Gastroesophageal sphincter (tissue), 4 donors: Measurements from ENCODE around the gene POLR1E. TPM values are rescaled to one million over a fixed set of nuclear protein-coding genes. Genes with fewer than 3 reads are reported as not detected.

Source experiments
- ATAC-seq: fragments of 150-250 bp; one replicate; pipeline ENCODE4 v1.9.1; 2016; ENCODE audit warnings: mild to moderate bottlenecking, moderate library complexity
- H3K27ac ChIP-seq, 4 donors: fragments of 200-600 bp; sonication (generic) in 3 of 4; 1 replicate in 3 of 4; 2 replicates in 1 of 4; pipeline ENCODE4 v1.5.1; 2016 to 2019
- H3K27me3 ChIP-seq: fragments of 200-600 bp; sonication (generic); one replicate; pipeline ENCODE4 v1.5.1; 2019
- H3K36me3 ChIP-seq, 2 donors: fragments of 200-600 bp; sonication (generic); one replicate each; pipeline ENCODE4 v1.5.1; 2019; ENCODE audit warnings: control low read depth in 1 of 2
- H3K4me1 ChIP-seq, 3 donors: fragments of 200-600 bp; sonication (generic); 1 replicate in 2 of 3; 2 replicates in 1 of 3; pipeline ENCODE4 v1.5.1; 2016 to 2019; ENCODE audit warnings: control low read depth in 2 of 3
- H3K4me3 ChIP-seq, 2 donors: fragments of 200-600 bp; sonication (generic); one replicate each; pipeline ENCODE4 v1.5.1; 2019; ENCODE audit warnings: mild to moderate bottlenecking in 1 of 2, moderate library complexity in 1 of 2
- H3K9me3 ChIP-seq, 3 donors: fragments of 200-600 bp; sonication (generic); one replicate each; pipeline ENCODE4 v1.5.1; 2017 to 2019; ENCODE audit warnings: control low read depth in 2 of 3
- CTCF ChIP-seq, 4 experiments: fragments of 200-600 bp in 2 of 4; fragments of 450-650 bp in 2 of 4; sonication (generic) in 1 of 4; IDR thresholded peaks; one replicate each; pipeline ENCODE4 v1.5.1; 2017 to 2019; ENCODE audit warnings: antibody characterized with exemption in 4 of 4, mild to moderate bottlenecking in 2 of 4, moderate library complexity in 2 of 4
- EP300 ChIP-seq: sonication (generic); formaldehyde crosslinking; IDR thresholded peaks from one replicate; pipeline ENCODE4 v1.6.1; 2017; ENCODE audit warnings: antibody characterized with exemption, mild to moderate bottlenecking
- POLR2A ChIP-seq, 2 donors: fragments of 450-650 bp; IDR thresholded peaks; one replicate each; pipeline ENCODE4 v1.6.1; 2017; ENCODE audit warnings: antibody characterized with exemption in 2 of 2, mild to moderate bottlenecking in 2 of 2, moderate library complexity in 1 of 2
- POLR2AphosphoS5 ChIP-seq: sonication (generic); formaldehyde crosslinking; IDR thresholded peaks from one replicate; pipeline ENCODE4 v1.6.1; 2017; ENCODE audit warnings: antibody characterized with exemption
- WGBS, 2 donors: methylation state at CpG; one replicate each; pipeline ENCODE4 v1.1.5; 2018; ENCODE audit warnings: low coverage in 1 of 2; 5-methylcytosine and 5-hydroxymethylcytosine counted together
- total RNA-seq, 4 donors: library from RNA; depleted of rRNA; stranded (reverse); fragments of >200 nt; gene quantifications; one replicate each; pipeline ENCODE4 v1.1.0, GENCODE V29; 2016

Gene POLR1E
- total RNA-seq, 4 donors from 2014 or later = 22.3 to 44.0 (median 25.4) TPM

- Histone ChIP-seq H3K36me3 (peaks cover 0 to 94% of the 10 kb centered on the region in 2 donors), H3K4me3 (no peak overlapping the region), H3K4me1 (no peaks in the 10 kb centered on the region), H3K9me3 (no peaks in the 10 kb centered on the region), H3K27me3 (no peaks in the 10 kb centered on the region), H3K27ac (no peak overlapping the region)
- no peak for ATAC-seq
- TF ChIP-seq EP300 (no peak), CTCF (IDR thresholded peaks at IDR 0.05) (no peak), POLR2A (IDR thresholded peaks at IDR 0.05) (no peak), POLR2AphosphoS5 (no peak)
- WGBS, 2 donors = 97% methylated on average over 4 of the region's 14 CpGs; no CpG with 5 or more reads in 1 of the 2 donors
Measured at GRCh38 chr9:37515620-37516258, 30.0 kb downstream of the POLR1E start.

GRCh38 chr9:37517923-37518322 lies 32.2 kb downstream of the POLR1E start:
- TF ChIP-seq EP300 = no peak
- TF ChIP-seq POLR2A (IDR thresholded peaks at IDR 0.05) = no peak
- TF ChIP-seq POLR2AphosphoS5 = no peak
- no peak for TF ChIP-seq CTCF (IDR thresholded peaks at IDR 0.05)
- WGBS, 2 donors = 86% methylated on average over 6 of the region's 13 CpGs; no CpG with 5 or more reads in 1 of the 2 donors
- H3K4me3 ChIP-seq = no peak overlapping the region
- no peaks in the 10 kb centered on the region for H3K9me3 ChIP-seq
- H3K4me1 ChIP-seq = no peaks in the 10 kb centered on the region
- peaks cover 0 to 94% of the 10 kb centered on the region in 2 donors for H3K36me3 ChIP-seq
- peak; percentile 7 for ATAC-seq
- H3K27me3 ChIP-seq = no peaks in the 10 kb centered on the region
- no peak overlapping the region for H3K27ac ChIP-seq

- no peaks in the 10 kb centered on the region for H3K9me3 ChIP-seq
- TF ChIP-seq EP300 = no peak
- TF ChIP-seq POLR2A (IDR thresholded peaks at IDR 0.05) = no peak
- no peak for TF ChIP-seq POLR2AphosphoS5
- TF ChIP-seq CTCF (IDR thresholded peaks at IDR 0.05) = no peak
- no peaks in the 10 kb centered on the region for H3K4me1 ChIP-seq
- H3K4me3 ChIP-seq = no peak overlapping the region
- no peak for ATAC-seq
- WGBS, 2 donors = 68 to 71% methylated on average over 3 of the region's 3 CpGs
- peaks cover 0 to 96% of the 10 kb centered on the region in 2 donors for H3K36me3 ChIP-seq
- no peaks in the 10 kb centered on the region for H3K27me3 ChIP-seq
- no peak overlapping the region for H3K27ac ChIP-seq
Measured at GRCh38 chr9:37520641-37521040, 34.9 kb downstream of the POLR1E start.

GRCh38 chr9:37521111-37521510 lies 35.4 kb downstream of the POLR1E start:
- ATAC-seq = no peak
- TF ChIP-seq POLR2A (IDR thresholded peaks at IDR 0.05) (no peak), EP300 (no peak), POLR2AphosphoS5 (no peak), CTCF (IDR thresholded peaks at IDR 0.05) (no peak)
- Histone ChIP-seq H3K36me3 (peaks cover 0 to 96% of the 10 kb centered on the region in 2 donors), H3K9me3 (no peaks in the 10 kb centered on the region), H3K4me3 (no peak overlapping the region), H3K27ac (no peak overlapping the region), H3K4me1 (no peaks in the 10 kb centered on the region), H3K27me3 (no peaks in the 10 kb centered on the region)
- WGBS, 2 donors = 76 to 87% methylated on average over 3 to 9 of the region's 10 CpGs

- ATAC-seq = no peak
- H3K9me3 ChIP-seq = no peaks in the 10 kb centered on the region
- H3K27me3 ChIP-seq = no peaks in the 10 kb centered on the region
- H3K36me3 ChIP-seq = peaks cover 0 to 97% of the 10 kb centered on the region in 2 donors
- no peak overlapping the region for H3K4me3 ChIP-seq
- H3K27ac ChIP-seq = no peak overlapping the region
- no peak for TF ChIP-seq POLR2AphosphoS5
- no peak for TF ChIP-seq EP300
- no peak for TF ChIP-seq CTCF (IDR thresholded peaks at IDR 0.05)
- no peak for TF ChIP-seq POLR2A (IDR thresholded peaks at IDR 0.05)
- no peaks in the 10 kb centered on the region for H3K4me1 ChIP-seq
- 90% methylated on average over 2 of the region's 2 CpGs; no CpG with 5 or more reads in 1 of the 2 donors for WGBS, 2 donors
Measured at GRCh38 chr9:37522971-37523370, 37.2 kb downstream of the POLR1E start.
